GM12892 (cell line): Measurements from ENCODE around the gene BPIFB4.

Experiments used
- POLR2A ChIP-seq: IDR thresholded peaks from 2 replicates; pipeline ENCODE4 v1.6.1; 2011; ENCODE audit warnings: low read depth, low read length, control low read depth
- POLR2AphosphoS5 ChIP-seq: IDR thresholded peaks from 2 replicates; pipeline ENCODE4 v1.6.1; 2011; ENCODE audit warnings: low read depth, low read length, control low read depth
- TAF1 ChIP-seq: IDR thresholded peaks from 2 replicates; pipeline ENCODE4 v1.6.1; 2011; ENCODE audit warnings: low read depth, mild to moderate bottlenecking, control low read depth, low read length, borderline replicate concordance

- TF ChIP-seq POLR2A = no peak
- no peak for TF ChIP-seq TAF1
- no peak for TF ChIP-seq POLR2AphosphoS5
These were observed 4.8 kb upstream of the BPIFB4 start for GRCh38 chr20:33074675-33075074.
